Stimulated activated naive B cell treated with anti-CD40 and anti-IgM and Interleukin-4, amounts not matched to agents 10 μg/mL and 1 μg/mL and 100 μg/mL, for 72 hours (primary cell): ENCODE results near the gene C1orf56.

ENCODE experiments used
- ATAC-seq, 2 donors: fragments of 150-1000 bp; cut with Tn5 transposase; replicated peaks; 2 replicates each; pipeline ENCODE4 v1.10.0; 2021; ENCODE audit warnings: moderate library complexity in 1 of 2
- DNase-seq: peaks from one replicate; pipeline ENCODE4 v3.0.0; 2021
- H3K27ac Mint-ChIP-seq: one replicate; pipeline ENCODE4 v1.8.0; 2022; ENCODE audit warnings: mild to moderate bottlenecking, mixed read lengths
- H3K27me3 Mint-ChIP-seq, 2 donors: one replicate each; pipeline ENCODE4 v1.8.0; 2022; ENCODE audit warnings: mixed read lengths in 2 of 2
- H3K36me3 Mint-ChIP-seq, 2 donors: one replicate each; pipeline ENCODE4 v1.8.0; 2022; ENCODE audit warnings: mixed read lengths in 2 of 2, mild to moderate bottlenecking in 1 of 2
- H3K4me1 Mint-ChIP-seq, 2 donors: one replicate each; pipeline ENCODE4 v1.8.0; 2022; ENCODE audit warnings: mixed read lengths in 2 of 2, mild to moderate bottlenecking in 1 of 2
- H3K4me3 Mint-ChIP-seq, 2 donors: one replicate each; pipeline ENCODE4 v1.8.0; 2022; ENCODE audit warnings: mild to moderate bottlenecking in 2 of 2, mixed read lengths in 2 of 2, moderate library complexity in 1 of 2
- H3K9me3 Mint-ChIP-seq, 2 donors: one replicate each; pipeline ENCODE4 v1.8.0; 2022; ENCODE audit warnings: mixed read lengths in 2 of 2, mild to moderate bottlenecking in 1 of 2

Gene C1orf56

GRCh38 chr1:151009206-151009587, 38.4 kb upstream of the C1orf56 start:
- Mint-ChIP-seq H3K9me3 (no peaks in the 10 kb centered on the region), H3K36me3 (peaks cover 3 to 6% of the 10 kb centered on the region in 2 donors), H3K27me3 (no peaks in the 10 kb centered on the region), H3K4me1 (peaks cover 35 to 67% of the 10 kb centered on the region in 2 donors), H3K27ac (peak overlapping the region; percentile 98), H3K4me3 (peak overlapping the region; percentile 97)
- DNase-seq (no peak), ATAC-seq (no peak)

GRCh38 chr1:151009674-151010345, 37.7 kb upstream of the C1orf56 start:
- Mint-ChIP-seq H3K4me1 (peaks cover 35 to 66% of the 10 kb centered on the region in 2 donors), H3K27ac (no peak overlapping the region), H3K27me3 (no peaks in the 10 kb centered on the region), H3K4me3 (peak overlapping the region; percentile 97), H3K9me3 (no peaks in the 10 kb centered on the region), H3K36me3 (peaks cover 3 to 6% of the 10 kb centered on the region in 2 donors)
- no peak for ATAC-seq
- no peak for DNase-seq

- no peaks in the 10 kb centered on the region for H3K27me3 Mint-ChIP-seq
- H3K4me3 Mint-ChIP-seq, result no peak overlapping the region
- no peak for DNase-seq
- H3K9me3 Mint-ChIP-seq, result no peaks in the 10 kb centered on the region
- no peak for ATAC-seq
- no peak overlapping the region for H3K27ac Mint-ChIP-seq
- peaks cover 3 to 6% of the 10 kb centered on the region in 2 donors for H3K36me3 Mint-ChIP-seq
- H3K4me1 Mint-ChIP-seq, result peaks cover 35 to 61% of the 10 kb centered on the region in 2 donors
Measured at GRCh38 chr1:151010346-151010726, 37.2 kb upstream of the C1orf56 start.

- H3K9me3 Mint-ChIP-seq, result no peaks in the 10 kb centered on the region
- H3K4me1 Mint-ChIP-seq, result peaks cover 25 to 51% of the 10 kb centered on the region in 2 donors
- peaks cover 3 to 6% of the 10 kb centered on the region in 2 donors for H3K36me3 Mint-ChIP-seq
- H3K27ac Mint-ChIP-seq, result no peak overlapping the region
- ATAC-seq (no peak), DNase-seq (no peak)
- H3K4me3 Mint-ChIP-seq, result no peak overlapping the region
- no peaks in the 10 kb centered on the region for H3K27me3 Mint-ChIP-seq
Measured at GRCh38 chr1:151011154-151011850, 36.2 kb upstream of the C1orf56 start.

- Mint-ChIP-seq H3K4me1 (peaks cover 13 to 36% of the 10 kb centered on the region in 2 donors), H3K9me3 (no peaks in the 10 kb centered on the region), H3K27me3 (no peaks in the 10 kb centered on the region), H3K27ac (no peak overlapping the region), H3K36me3 (peaks cover 3 to 6% of the 10 kb centered on the region in 2 donors), H3K4me3 (no peak overlapping the region)
- no peak for ATAC-seq
- DNase-seq, result no peak
Measured at GRCh38 chr1:151012684-151013471, 34.7 kb upstream of the C1orf56 start.

- no peak for DNase-seq
- Mint-ChIP-seq H3K9me3 (no peaks in the 10 kb centered on the region), H3K27me3 (no peaks in the 10 kb centered on the region), H3K27ac (no peak overlapping the region), H3K36me3 (peaks cover 4 to 7% of the 10 kb centered on the region in 2 donors), H3K4me3 (no peak overlapping the region), H3K4me1 (peaks cover 9 to 29% of the 10 kb centered on the region in 2 donors)
- no peak for ATAC-seq
Measured at GRCh38 chr1:151013518-151013917, 34.0 kb upstream of the C1orf56 start.

- H3K27ac Mint-ChIP-seq, result no peak overlapping the region
- no peak overlapping the region for H3K4me3 Mint-ChIP-seq
- no peaks in the 10 kb centered on the region for H3K27me3 Mint-ChIP-seq
- peak; percentile 54 for DNase-seq
- peaks cover 4 to 8% of the 10 kb centered on the region in 2 donors for H3K4me1 Mint-ChIP-seq
- peaks cover 23 to 30% of the 10 kb centered on the region in 2 donors for H3K36me3 Mint-ChIP-seq
- peak; percentile 96 to 99 for ATAC-seq
- H3K9me3 Mint-ChIP-seq, result no peaks in the 10 kb centered on the region
Measured at GRCh38 chr1:151024540-151025146, 22.9 kb upstream of the C1orf56 start.

GRCh38 chr1:151026460-151026859, 21.1 kb upstream of the C1orf56 start:
- ATAC-seq, result no peak
- Mint-ChIP-seq H3K4me3 (no peak overlapping the region), H3K27me3 (no peaks in the 10 kb centered on the region), H3K9me3 (no peaks in the 10 kb centered on the region), H3K36me3 (peaks cover 27 to 38% of the 10 kb centered on the region in 2 donors), H3K27ac (no peak overlapping the region), H3K4me1 (peaks cover 6 to 8% of the 10 kb centered on the region in 2 donors)
- DNase-seq, result no peak

- H3K27me3 Mint-ChIP-seq, result no peaks in the 10 kb centered on the region
- no peak overlapping the region for H3K27ac Mint-ChIP-seq
- DNase-seq (no peak), ATAC-seq (no peak)
- H3K4me1 Mint-ChIP-seq, result peaks cover 0 to 1% of the 10 kb centered on the region in 2 donors
- no peak overlapping the region for H3K4me3 Mint-ChIP-seq
- no peaks in the 10 kb centered on the region for H3K9me3 Mint-ChIP-seq
- peaks cover 27 to 35% of the 10 kb centered on the region in 2 donors for H3K36me3 Mint-ChIP-seq
Measured at GRCh38 chr1:151032164-151032563, 15.4 kb upstream of the C1orf56 start.

GRCh38 chr1:151035167-151035566, 12.4 kb upstream of the C1orf56 start:
- no peak for DNase-seq
- no peak for ATAC-seq
- Mint-ChIP-seq H3K27ac (no peak overlapping the region), H3K27me3 (no peaks in the 10 kb centered on the region), H3K9me3 (no peaks in the 10 kb centered on the region), H3K4me1 (peaks cover 0 to 1% of the 10 kb centered on the region in 2 donors), H3K36me3 (peaks cover 19 to 40% of the 10 kb centered on the region in 2 donors), H3K4me3 (no peak overlapping the region)

GRCh38 chr1:151036356-151036755, 11.2 kb upstream of the C1orf56 start, which contains the start of gene BNIPL:
Gene BNIPL (plus strand): TSS chr1:151036586. CDS start chr1:151036726, 140 bp downstream.
- H3K27me3 Mint-ChIP-seq, result no peaks in the 10 kb centered on the region
- H3K4me3 Mint-ChIP-seq, result no peak within 1 kb of the TSS
- H3K36me3 Mint-ChIP-seq, result peaks cover 15 to 33% of the 10 kb centered on the region in 2 donors
- DNase-seq (no peak), ATAC-seq (no peak)
- H3K9me3 Mint-ChIP-seq, result no peaks in the 10 kb centered on the region
- H3K4me1 Mint-ChIP-seq, result no peaks in the 10 kb centered on the region
- H3K27ac Mint-ChIP-seq, result peak within 1 kb of the TSS; percentile 4

GRCh38 chr1:151037032-151037431, 10.5 kb upstream of the C1orf56 start:
- DNase-seq, result no peak
- peaks cover 15 to 31% of the 10 kb centered on the region in 2 donors for H3K36me3 Mint-ChIP-seq
- ATAC-seq, result no peak
- H3K4me3 Mint-ChIP-seq, result no peak overlapping the region
- H3K27me3 Mint-ChIP-seq, result no peaks in the 10 kb centered on the region
- H3K9me3 Mint-ChIP-seq, result no peaks in the 10 kb centered on the region
- H3K4me1 Mint-ChIP-seq, result no peaks in the 10 kb centered on the region
- no peak overlapping the region for H3K27ac Mint-ChIP-seq

- no peaks in the 10 kb centered on the region for H3K9me3 Mint-ChIP-seq
- no peak overlapping the region for H3K27ac Mint-ChIP-seq
Measured at GRCh38 chr1:151039521-151039920, 8.0 kb upstream of the C1orf56 start.

GRCh38 chr1:151043163-151043562, 4.4 kb upstream of the C1orf56 start:
- H3K4me3 Mint-ChIP-seq, result no peak overlapping the region
- no peak for DNase-seq
- no peaks in the 10 kb centered on the region for H3K9me3 Mint-ChIP-seq
- peaks cover 7 to 17% of the 10 kb centered on the region in 2 donors for H3K36me3 Mint-ChIP-seq
- ATAC-seq, result no peak
- H3K27ac Mint-ChIP-seq, result no peak overlapping the region
- H3K27me3 Mint-ChIP-seq, result no peaks in the 10 kb centered on the region
- peaks cover 9 to 16% of the 10 kb centered on the region in 2 donors for H3K4me1 Mint-ChIP-seq

More at GRCh38 chr1:151039521-151039920, 8.0 kb upstream of the C1orf56 start:
- DNase-seq, result no peak
- peaks cover 16 to 31% of the 10 kb centered on the region in 2 donors for H3K36me3 Mint-ChIP-seq
- no peak overlapping the region for H3K4me3 Mint-ChIP-seq
- no peaks in the 10 kb centered on the region for H3K27me3 Mint-ChIP-seq
- no peak for ATAC-seq
- H3K4me1 Mint-ChIP-seq, result no peaks in the 10 kb centered on the region
